Epithelial cell of esophagus (primary cell): ENCODE data around the gene CTNNA2.

Experiments
- DNase-seq: peaks from one replicate; pipeline ENCODE4 v3.0.0; 2010; ENCODE audit warnings: low read depth
- H3K4me3 ChIP-seq: 2 replicates; pipeline ENCODE4 v1.5.1; 2011; ENCODE audit warnings: mild to moderate bottlenecking, low read length, control low read depth
- TF ChIP-seq, protein P1 (sequence below): IDR thresholded peaks from 2 replicates; pipeline ENCODE4 v1.5.1; 2011; ENCODE audit warnings: low read depth, mild to moderate bottlenecking, low read length, control low read depth, inconsistent platforms; ENCODE audit not compliant: insufficient read depth; ENCODE audit errors: missing control alignments

The CTNNA2 gene

DNA sequence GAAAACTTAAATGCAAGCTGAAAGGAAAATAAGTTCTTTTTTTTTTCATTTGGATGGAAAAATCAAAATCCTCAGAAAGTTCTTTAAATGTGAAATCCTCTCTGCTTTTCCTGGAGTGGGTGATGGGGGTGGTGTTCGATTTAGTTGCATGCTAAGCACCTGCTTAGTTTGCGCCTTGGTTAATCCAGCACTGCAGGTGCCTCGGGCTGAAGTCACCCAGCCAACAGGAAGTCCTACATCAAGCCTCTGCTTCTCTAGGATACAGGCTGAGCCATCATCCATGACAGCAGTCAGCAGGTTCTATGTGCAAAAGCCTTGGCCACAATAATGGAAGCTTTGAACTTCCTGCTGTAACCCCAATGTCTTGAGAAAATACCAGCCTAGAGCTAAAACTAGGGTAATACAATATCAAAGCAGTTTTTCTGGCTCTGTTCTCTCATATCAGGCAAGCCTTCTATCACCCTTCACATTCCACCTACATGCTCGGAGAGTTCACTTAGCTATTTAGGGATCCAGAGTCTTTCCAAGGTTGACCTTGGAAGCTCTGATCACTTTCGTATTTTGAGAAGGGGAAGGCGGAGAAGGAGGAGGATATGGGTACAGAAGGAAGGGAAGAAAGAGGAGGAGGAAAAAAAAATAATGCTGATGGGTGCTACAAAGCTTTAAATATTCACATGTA is 907.8 kb downstream of the CTNNA2 start:
- peak; percentile 1 for DNase-seq
- TF ChIP-seq, protein P1, sequence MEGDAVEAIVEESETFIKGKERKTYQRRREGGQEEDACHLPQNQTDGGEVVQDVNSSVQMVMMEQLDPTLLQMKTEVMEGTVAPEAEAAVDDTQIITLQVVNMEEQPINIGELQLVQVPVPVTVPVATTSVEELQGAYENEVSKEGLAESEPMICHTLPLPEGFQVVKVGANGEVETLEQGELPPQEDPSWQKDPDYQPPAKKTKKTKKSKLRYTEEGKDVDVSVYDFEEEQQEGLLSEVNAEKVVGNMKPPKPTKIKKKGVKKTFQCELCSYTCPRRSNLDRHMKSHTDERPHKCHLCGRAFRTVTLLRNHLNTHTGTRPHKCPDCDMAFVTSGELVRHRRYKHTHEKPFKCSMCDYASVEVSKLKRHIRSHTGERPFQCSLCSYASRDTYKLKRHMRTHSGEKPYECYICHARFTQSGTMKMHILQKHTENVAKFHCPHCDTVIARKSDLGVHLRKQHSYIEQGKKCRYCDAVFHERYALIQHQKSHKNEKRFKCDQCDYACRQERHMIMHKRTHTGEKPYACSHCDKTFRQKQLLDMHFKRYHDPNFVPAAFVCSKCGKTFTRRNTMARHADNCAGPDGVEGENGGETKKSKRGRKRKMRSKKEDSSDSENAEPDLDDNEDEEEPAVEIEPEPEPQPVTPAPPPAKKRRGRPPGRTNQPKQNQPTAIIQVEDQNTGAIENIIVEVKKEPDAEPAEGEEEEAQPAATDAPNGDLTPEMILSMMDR = no peak
- no peak overlapping the region for H3K4me3 ChIP-seq

DNA sequence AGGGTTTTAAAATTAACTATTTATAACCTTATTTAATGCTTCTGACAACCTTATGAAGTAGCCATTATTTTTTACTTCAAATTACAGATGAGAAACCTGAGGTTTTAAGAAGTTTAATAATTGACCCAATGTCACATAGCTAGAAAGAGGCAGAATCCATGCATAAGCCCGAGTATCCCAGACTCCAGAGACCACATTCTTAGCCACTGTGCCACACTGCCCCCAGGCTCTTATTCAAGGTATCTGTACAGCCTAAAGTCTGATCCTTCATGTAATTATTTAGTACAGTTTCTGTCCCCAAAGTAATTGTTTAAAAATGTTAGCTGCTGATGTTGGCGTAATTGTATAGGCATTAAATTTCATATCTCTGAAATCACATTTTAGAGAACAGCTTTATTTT is 916.4 kb downstream of the CTNNA2 start:
- no peak for DNase-seq
- TF ChIP-seq, protein P1 = no peak
- H3K4me3 ChIP-seq = no peak overlapping the region

DNA sequence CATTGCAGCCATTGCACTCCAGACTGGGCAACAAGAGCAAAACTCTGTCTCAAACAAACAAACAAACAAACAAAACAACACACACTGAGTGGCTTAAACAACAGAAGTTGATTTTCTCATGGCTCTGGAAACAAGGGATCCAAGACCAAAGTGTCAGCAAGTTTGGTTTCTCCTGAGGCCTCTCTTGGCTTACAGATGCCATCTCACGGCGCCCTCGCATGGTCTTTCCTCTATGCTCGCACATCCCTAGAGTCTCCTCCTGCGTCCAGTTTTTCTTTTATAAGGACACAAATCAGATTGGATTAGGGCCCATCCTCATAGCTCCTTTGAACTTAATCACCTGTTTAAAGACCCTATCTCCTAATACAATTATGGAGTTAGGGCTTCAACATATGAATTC is 925.1 kb downstream of the CTNNA2 start:
- H3K4me3 ChIP-seq = no peak overlapping the region
- TF ChIP-seq, protein P1 = no peak
- no peak for DNase-seq

DNA sequence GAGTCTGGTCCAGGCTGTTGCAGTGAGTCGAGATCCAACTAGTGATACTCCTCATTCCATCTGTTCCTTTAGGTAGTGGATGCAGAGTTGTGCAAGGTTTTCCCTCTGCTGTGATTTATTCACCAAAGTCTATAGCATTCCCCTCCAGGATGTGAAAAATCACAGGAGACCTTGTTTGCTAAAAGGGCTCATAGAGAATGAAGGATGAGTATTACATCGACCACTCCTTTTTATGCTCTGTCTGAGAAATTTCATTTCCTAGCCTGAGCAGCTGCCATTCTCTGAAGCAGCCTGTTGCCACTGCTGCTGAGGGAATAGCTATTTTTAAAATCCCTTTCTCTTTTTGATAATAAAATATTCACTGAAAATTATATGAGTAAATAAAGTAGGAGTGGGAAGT is 925.8 kb downstream of the CTNNA2 start:
- no peak for DNase-seq
- TF ChIP-seq, protein P1 = no peak
- H3K4me3 ChIP-seq = no peak overlapping the region

DNA sequence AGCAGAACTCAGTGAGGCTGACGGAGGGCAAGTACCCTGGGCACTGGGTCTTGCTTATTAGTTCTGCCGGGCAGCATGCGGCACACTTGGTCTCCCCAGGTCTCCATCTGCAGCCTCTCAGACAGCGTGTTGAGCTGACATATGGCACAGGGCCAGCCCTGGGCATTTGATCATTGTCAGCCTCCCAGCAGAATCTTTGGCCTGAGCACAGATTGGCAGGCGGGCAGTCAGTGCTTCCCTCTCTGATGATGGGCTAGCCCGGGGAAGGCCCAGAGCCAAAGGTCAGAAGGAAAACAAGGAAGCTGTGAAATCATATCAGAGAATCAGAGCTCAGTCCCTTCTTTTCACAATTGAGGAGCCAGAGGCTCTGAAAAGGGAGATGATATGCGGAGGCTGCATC is 941.8 kb downstream of the CTNNA2 start:
- no peak for DNase-seq
- H3K4me3 ChIP-seq = no peak overlapping the region
- TF ChIP-seq, protein P1 = no peak

DNA sequence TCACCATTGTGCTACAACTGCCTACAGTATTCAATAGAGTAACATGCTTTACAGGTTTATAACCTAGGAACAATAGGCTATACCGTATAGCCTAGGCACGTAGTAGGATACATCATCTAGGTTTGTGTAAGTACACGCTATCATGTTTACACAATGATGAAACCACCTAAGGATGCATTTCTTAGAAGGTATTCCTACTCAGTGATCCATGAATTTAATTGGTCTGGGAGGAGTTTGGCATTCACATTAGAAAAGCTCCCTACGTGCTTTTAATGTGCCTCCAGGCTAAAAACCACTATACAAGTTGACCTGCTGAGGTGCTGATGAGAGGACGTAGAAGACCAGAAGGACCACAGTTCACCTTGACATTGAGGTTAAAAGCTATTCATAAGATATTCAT is 946.2 kb downstream of the CTNNA2 start:
- TF ChIP-seq, protein P1 = no peak
- peak; percentile 59 for DNase-seq
- H3K4me3 ChIP-seq = no peak overlapping the region
